Neural progenitor cell (in vitro differentiated cells): Measurements from ENCODE around the gene KRT15.

ENCODE experiments used
- CTCF ChIP-seq: fragments of 200-600 bp; sonication (generic); IDR thresholded peaks from 2 replicates; pipeline ENCODE4 v1.5.1; 2017; ENCODE audit warnings: antibody characterized with exemption, mild to moderate bottlenecking
- EZH2 ChIP-seq: fragments of 200-600 bp; sonication (generic); IDR thresholded peaks from 2 replicates; pipeline ENCODE4 v1.6.1; 2017; ENCODE audit warnings: antibody characterized with exemption, mild to moderate bottlenecking, moderate library complexity
- EZH2phosphoT487 ChIP-seq: fragments of 200-600 bp; sonication (generic); IDR thresholded peaks from 2 replicates; pipeline ENCODE4 v1.6.1; 2017; ENCODE audit warnings: antibody characterized with exemption

- no peak for TF ChIP-seq EZH2
- TF ChIP-seq CTCF = no peak
- TF ChIP-seq EZH2phosphoT487 = no peak
These were observed 13.3 kb upstream of the KRT15 start for GRCh38 chr17:41531993-41532392.
